ENCODE results near the gene NOL3. TPM values are rescaled to one million over a fixed set of nuclear protein-coding genes. Genes with fewer than 3 reads are reported as not detected.

The NOL3 gene
- total RNA-seq, 1 experiment from 2014 or later: 5.6 TPM

DNA sequence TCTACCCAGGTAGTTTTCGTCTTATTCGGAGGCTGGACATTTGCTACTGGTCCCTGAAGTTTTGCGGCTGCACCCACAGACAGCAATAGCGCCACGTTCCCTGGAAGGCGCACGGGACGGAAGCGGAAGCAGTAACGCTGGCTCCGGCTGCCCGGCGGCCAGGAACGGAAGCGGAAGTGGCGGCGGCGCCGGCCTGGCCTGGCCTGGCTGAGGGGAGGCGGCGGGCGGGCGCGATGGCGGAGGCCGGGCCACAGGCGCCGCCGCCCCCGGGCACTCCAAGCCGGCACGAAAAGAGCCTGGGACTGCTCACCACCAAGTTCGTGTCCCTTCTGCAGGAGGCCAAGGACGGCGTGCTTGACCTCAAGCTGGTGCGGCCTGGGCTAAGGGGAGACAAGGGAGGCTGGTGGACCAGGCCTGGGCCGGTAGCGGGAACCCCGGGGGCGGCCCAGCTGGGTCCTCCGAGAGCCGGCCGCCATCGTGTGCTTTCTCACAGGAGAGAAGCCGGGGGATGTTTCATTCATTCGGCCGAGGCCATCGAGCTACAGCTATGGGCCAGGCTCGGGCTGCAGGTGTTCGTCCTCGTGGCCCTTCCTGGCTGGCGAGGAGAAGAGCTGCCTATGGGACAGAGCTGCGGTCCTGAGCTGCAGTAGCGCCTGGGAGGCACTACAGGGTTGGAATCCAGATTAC, 21.8 kb downstream of the NOL3 start, which contains the start of gene E2F4:
TSS of gene E2F4 (plus strand) at position 161 of the 687 bp plus-strand sequence. CDS start at position 234, 73 bp downstream.
- peaks cover 13% of the 10 kb centered on the region for H3K79me1 ChIP-seq (ENCODE audit: insufficient read depth, low read depth, low read length, poor library complexity, severe bottlenecking)
- H3K9me3 Mint-ChIP-seq: no peaks in the 10 kb centered on the region; a peak in 1 of 5 replicates
- WGBS (ENCODE audit: extremely low coverage, insufficient read length, low lambda C conversion rate): no CpG with 5 or more reads among the region's 54 CpGs
- H4K91ac ChIP-seq (ENCODE audit: insufficient read length, low read depth, low read length): no peak within 1 kb of the TSS
- no peak for TF ChIP-seq CTCF (conservative IDR thresholded peaks at IDR 0.05)
- H3K27ac ChIP-seq (ENCODE audit: insufficient read length, low read depth, low read length): no peak within 1 kb of the TSS
- 0 out of 2 replicates have a peak, but pooled peaks cover 3% of the 10 kb centered on the region for H3K27me3 Mint-ChIP-seq (ENCODE audit: low read depth)
- H3K14ac ChIP-seq (ENCODE audit: insufficient read depth, low read length): no peak within 1 kb of the TSS; the same call in 1 of the 2 replicates
- no peak within 1 kb of the TSS for H2AK5ac ChIP-seq (ENCODE audit: insufficient read length, low read length)
- no peaks in the 10 kb centered on the region for H3K4me1 ChIP-seq (ENCODE audit: insufficient read depth, low read length)
- H3T11ph ChIP-seq (ENCODE audit: low read length): no peak within 1 kb of the TSS
- H3K56ac ChIP-seq (ENCODE audit: insufficient read length, low read depth, low read length): no peak within 1 kb of the TSS
- DNase-seq: peak; percentile 91
- no peak within 1 kb of the TSS; a peak in 2 of 7 replicates for H3K27ac Mint-ChIP-seq
- H3K4me3 Mint-ChIP-seq: peak within 1 kb of the TSS; percentile 86 to 93
- peaks cover 18 to 29% of the 10 kb centered on the region in 2 experiments for H3K4me1 Mint-ChIP-seq
- no peak within 1 kb of the TSS for H2BK5ac ChIP-seq (ENCODE audit: insufficient read length, low read length)
- no peak within 1 kb of the TSS for H2BK20ac ChIP-seq (ENCODE audit: low read depth, low read length, poor library complexity, severe bottlenecking)
- H2BK12ac ChIP-seq (ENCODE audit: insufficient read length, low read depth, low read length): no peak within 1 kb of the TSS
- H3K23me2 ChIP-seq (ENCODE audit: insufficient read length, low read depth, low read length, poor library complexity, severe bottlenecking): peaks cover 8% of the 10 kb centered on the region
- H2BK120ac ChIP-seq (ENCODE audit: low read depth, low read length, poor library complexity, severe bottlenecking): no peak within 1 kb of the TSS
- H2AFZ ChIP-seq (ENCODE audit: low read length): no peak within 1 kb of the TSS
- no peaks in the 10 kb centered on the region for H3K9me3 ChIP-seq (ENCODE audit: control insufficient read depth, low read depth, low read length)
- peak within 1 kb of the TSS; percentile 89 for H3K4me2 ChIP-seq (ENCODE audit: insufficient read depth, insufficient read length, low read length)
- no peak within 1 kb of the TSS for H4K8ac ChIP-seq (replicated peaks; ENCODE audit: insufficient read length, low read depth, low read length)
- no peaks in the 10 kb centered on the region for H4K20me1 ChIP-seq (ENCODE audit: control insufficient read depth, insufficient read depth, insufficient read length)
- H3K4ac ChIP-seq (ENCODE audit: low read depth, low read length): no peak within 1 kb of the TSS
- no peak within 1 kb of the TSS for H4K5ac ChIP-seq (ENCODE audit: insufficient read length, low read depth, low read length)
- H3K36me3 Mint-ChIP-seq (ENCODE audit: insufficient read depth in 1 of 3, low read depth in 3 of 3): peaks cover 36 to 45% (median 43%) of the 10 kb centered on the region in 3 experiments
- H3K23ac ChIP-seq (ENCODE audit: insufficient read length, low read depth, low read length): no peak within 1 kb of the TSS
- peaks cover 13% of the 10 kb centered on the region; the same call in 1 of the 2 replicates for H3K79me2 ChIP-seq (ENCODE audit: insufficient read depth, low read length)
- H3K27me3 ChIP-seq (ENCODE audit: insufficient read depth, low read length): no peaks in the 10 kb centered on the region; the same call in 1 of the 2 replicates
- H3K9ac ChIP-seq (ENCODE audit: extremely low read depth, insufficient read length, low read length): peak within 1 kb of the TSS; percentile 87
- no peak within 1 kb of the TSS for H2BK15ac ChIP-seq (ENCODE audit: low read depth, low read length)
- H3K18ac ChIP-seq (ENCODE audit: insufficient read length, low read depth, low read length): no peak within 1 kb of the TSS
